C4-2B (cell line): ENCODE data around the gene RAB4A.

Source experiments
- ZFX ChIP-seq: fragments of 450-650 bp; IDR thresholded peaks from 2 replicates; pipeline ENCODE4 v1.6.1; 2017
- TF ChIP-seq, protein P1 (sequence below): fragments of 450-650 bp; conservative IDR thresholded peaks from 2 replicates; pipeline ENCODE4 v1.5.1; 2017; ENCODE audit warnings: mild to moderate bottlenecking

DNA sequence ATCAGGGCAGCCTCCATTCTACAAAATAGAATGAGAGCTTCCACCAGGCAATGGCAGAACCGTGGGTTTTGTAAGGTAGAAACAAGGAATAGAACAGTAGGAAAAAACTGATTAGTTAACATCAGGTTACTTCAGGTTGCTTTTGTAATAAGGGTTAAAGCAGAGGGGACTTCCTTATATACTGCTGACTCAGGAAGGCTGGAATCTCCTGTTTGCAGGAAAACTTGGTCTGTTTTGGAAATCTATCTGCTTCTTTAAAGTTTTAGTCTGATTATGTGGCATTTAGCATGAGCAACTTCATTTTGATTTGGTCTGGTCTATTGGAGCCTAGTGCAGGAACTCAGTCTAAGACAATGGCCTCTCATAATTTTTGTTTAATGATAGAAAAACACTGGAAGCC lies 32.7 kb upstream of the RAB4A start:
- TF ChIP-seq, protein P1, sequence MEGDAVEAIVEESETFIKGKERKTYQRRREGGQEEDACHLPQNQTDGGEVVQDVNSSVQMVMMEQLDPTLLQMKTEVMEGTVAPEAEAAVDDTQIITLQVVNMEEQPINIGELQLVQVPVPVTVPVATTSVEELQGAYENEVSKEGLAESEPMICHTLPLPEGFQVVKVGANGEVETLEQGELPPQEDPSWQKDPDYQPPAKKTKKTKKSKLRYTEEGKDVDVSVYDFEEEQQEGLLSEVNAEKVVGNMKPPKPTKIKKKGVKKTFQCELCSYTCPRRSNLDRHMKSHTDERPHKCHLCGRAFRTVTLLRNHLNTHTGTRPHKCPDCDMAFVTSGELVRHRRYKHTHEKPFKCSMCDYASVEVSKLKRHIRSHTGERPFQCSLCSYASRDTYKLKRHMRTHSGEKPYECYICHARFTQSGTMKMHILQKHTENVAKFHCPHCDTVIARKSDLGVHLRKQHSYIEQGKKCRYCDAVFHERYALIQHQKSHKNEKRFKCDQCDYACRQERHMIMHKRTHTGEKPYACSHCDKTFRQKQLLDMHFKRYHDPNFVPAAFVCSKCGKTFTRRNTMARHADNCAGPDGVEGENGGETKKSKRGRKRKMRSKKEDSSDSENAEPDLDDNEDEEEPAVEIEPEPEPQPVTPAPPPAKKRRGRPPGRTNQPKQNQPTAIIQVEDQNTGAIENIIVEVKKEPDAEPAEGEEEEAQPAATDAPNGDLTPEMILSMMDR, result no peak
- TF ChIP-seq ZFX, result no peak
